H9 (cell line): ENCODE results near the gene NFATC1. TPM values are rescaled to one million over a fixed set of nuclear protein-coding genes. Genes with fewer than 3 reads are reported as not detected.

Experiments
- DNase-seq: peaks from one replicate; pipeline ENCODE4 v3.0.0-alpha.2; 2017
- H2AFZ ChIP-seq: one replicate; pipeline ENCODE4 v1.6.1; 2013; ENCODE audit warnings: mild to moderate bottlenecking, low read length, control low read depth, moderate library complexity
- H2AK5ac ChIP-seq: 2 replicates; pipeline ENCODE4 v1.6.1; 2013; ENCODE audit warnings: low read length, control low read depth, mixed read lengths; ENCODE audit not compliant: insufficient read length
- H2BK120ac ChIP-seq: one replicate; pipeline ENCODE4 v1.6.1; 2013; ENCODE audit warnings: low read depth, mild to moderate bottlenecking, low read length, control low read depth, inconsistent platforms; ENCODE audit not compliant: poor library complexity, severe bottlenecking
- H2BK12ac ChIP-seq: 2 replicates; pipeline ENCODE4 v1.6.1; 2013; ENCODE audit warnings: low read length, control low read depth, mixed read lengths, low read depth; ENCODE audit not compliant: insufficient read length
- H2BK15ac ChIP-seq: 2 replicates; pipeline ENCODE4 v1.6.1; 2013; ENCODE audit warnings: low read depth, low read length, control low read depth
- H2BK20ac ChIP-seq: one replicate; pipeline ENCODE4 v1.6.1; 2013; ENCODE audit warnings: low read depth, mild to moderate bottlenecking, low read length, control low read depth, inconsistent platforms; ENCODE audit not compliant: poor library complexity, severe bottlenecking
- H2BK5ac ChIP-seq: 2 replicates; pipeline ENCODE4 v1.6.1; 2013; ENCODE audit warnings: low read length, control low read depth, mixed read lengths; ENCODE audit not compliant: insufficient read length
- H3K14ac ChIP-seq: 2 replicates; pipeline ENCODE4 v1.6.1; 2013; ENCODE audit warnings: low read length, control low read depth; ENCODE audit not compliant: insufficient read depth
- H3K18ac ChIP-seq: 2 replicates; pipeline ENCODE4 v1.6.1; 2013; ENCODE audit warnings: low read depth, mild to moderate bottlenecking, mixed read lengths, low read length, control low read depth; ENCODE audit not compliant: insufficient read length
- H3K23ac ChIP-seq: 2 replicates; pipeline ENCODE4 v1.6.1; 2013; ENCODE audit warnings: low read length, control low read depth, mixed read lengths, low read depth; ENCODE audit not compliant: insufficient read length
- H3K23me2 ChIP-seq: 2 replicates; pipeline ENCODE4 v1.6.1; 2013; ENCODE audit warnings: low read depth, mild to moderate bottlenecking, mixed read lengths, low read length, control low read depth; ENCODE audit not compliant: insufficient read length, poor library complexity, severe bottlenecking
- H3K27ac ChIP-seq: 2 replicates; pipeline ENCODE4 v1.5.1; 2013; ENCODE audit warnings: low read length, control low read depth, mixed read lengths, low read depth; ENCODE audit not compliant: insufficient read length
- H3K27me3 ChIP-seq: 2 replicates; pipeline ENCODE4 v1.6.1; 2013; ENCODE audit warnings: low read length, control low read depth, inconsistent platforms; ENCODE audit not compliant: insufficient read depth
- H3K4ac ChIP-seq: 2 replicates; pipeline ENCODE4 v1.6.1; 2013; ENCODE audit warnings: low read depth, mild to moderate bottlenecking, control low read depth, inconsistent platforms, low read length, moderate library complexity
- H3K4me1 ChIP-seq: 2 replicates; pipeline ENCODE4 v1.6.1; 2013; ENCODE audit warnings: low read length, control low read depth, inconsistent platforms; ENCODE audit not compliant: insufficient read depth
- H3K4me2 ChIP-seq: 2 replicates; pipeline ENCODE4 v1.6.1; 2013; ENCODE audit warnings: low read length, control low read depth, mixed read lengths; ENCODE audit not compliant: insufficient read length, insufficient read depth
- H3K56ac ChIP-seq: 2 replicates; pipeline ENCODE4 v1.6.1; 2013; ENCODE audit warnings: low read depth, mild to moderate bottlenecking, mixed read lengths, low read length, control low read depth; ENCODE audit not compliant: insufficient read length
- H3K79me1 ChIP-seq: 2 replicates; pipeline ENCODE4 v1.6.1; 2013; ENCODE audit warnings: low read depth, mild to moderate bottlenecking, moderate library complexity, low read length, control low read depth, inconsistent platforms; ENCODE audit not compliant: insufficient read depth, poor library complexity, severe bottlenecking
- H3K79me2 ChIP-seq: 2 replicates; pipeline ENCODE4 v1.6.1; 2013; ENCODE audit warnings: low read length, control low read depth, inconsistent platforms; ENCODE audit not compliant: insufficient read depth
- H3K9ac ChIP-seq: 2 replicates; pipeline ENCODE4 v1.6.1; 2013; ENCODE audit warnings: low read length, control low read depth, mixed read lengths; ENCODE audit not compliant: insufficient read length; ENCODE audit errors: extremely low read depth
- H3K9me3 ChIP-seq: one replicate; pipeline ENCODE4 v1.6.1; 2013; ENCODE audit warnings: low read depth, low read length, inconsistent platforms; ENCODE audit not compliant: control insufficient read depth
- H3T11ph ChIP-seq: one replicate; pipeline ENCODE4 v1.6.1; 2013; ENCODE audit warnings: mild to moderate bottlenecking, low read length, control low read depth, inconsistent platforms
- H4K20me1 ChIP-seq: one replicate; pipeline ENCODE4 v1.6.1; 2013; ENCODE audit not compliant: control insufficient read depth, insufficient read length, insufficient read depth
- H4K5ac ChIP-seq: 2 replicates; pipeline ENCODE4 v1.6.1; 2013; ENCODE audit warnings: low read depth, mild to moderate bottlenecking, mixed read lengths, low read length, control low read depth; ENCODE audit not compliant: insufficient read length
- H4K8ac ChIP-seq: replicated peaks from 2 replicates; pipeline ENCODE4 v1.6.1; 2013; ENCODE audit warnings: low read length, control low read depth, mixed read lengths, low read depth; ENCODE audit not compliant: insufficient read length
- H4K91ac ChIP-seq: 2 replicates; pipeline ENCODE4 v1.6.1; 2013; ENCODE audit warnings: low read depth, mild to moderate bottlenecking, moderate library complexity, mixed read lengths, low read length, control low read depth; ENCODE audit not compliant: insufficient read length
- H3K27ac Mint-ChIP-seq, 3 experiments: 2 replicates in 2 of 3; 3 replicates in 1 of 3; pipeline ENCODE4 v1.8.0; 2020 to 2021; ENCODE audit warnings: mixed read lengths in 3 of 3, mild to moderate bottlenecking in 1 of 3, moderate library complexity in 1 of 3
- H3K27me3 Mint-ChIP-seq: 2 replicates; pipeline ENCODE4 v1.8.0; 2021; ENCODE audit warnings: low read depth, mild to moderate bottlenecking, moderate library complexity, mixed read lengths
- H3K36me3 Mint-ChIP-seq, 3 experiments: 2 replicates in 2 of 3; 3 replicates in 1 of 3; pipeline ENCODE4 v1.8.0; 2020 to 2021; ENCODE audit warnings: low read depth in 3 of 3, mixed read lengths in 3 of 3; ENCODE audit not compliant: insufficient read depth in 1 of 3
- H3K4me1 Mint-ChIP-seq, 2 experiments: 2 replicates each; pipeline ENCODE4 v1.8.0; 2020; ENCODE audit warnings: mixed read lengths in 2 of 2
- H3K4me3 Mint-ChIP-seq, 2 experiments: 2 replicates in 1 of 2; 3 replicates in 1 of 2; pipeline ENCODE4 v1.8.0; 2020 to 2021; ENCODE audit warnings: mild to moderate bottlenecking in 2 of 2, mixed read lengths in 2 of 2, moderate library complexity in 1 of 2
- H3K9me3 Mint-ChIP-seq, 2 experiments: 2 replicates in 1 of 2; 3 replicates in 1 of 2; pipeline ENCODE4 v1.8.0; 2020; ENCODE audit warnings: mild to moderate bottlenecking in 2 of 2, mixed read lengths in 2 of 2, moderate library complexity in 1 of 2
- WGBS: extraction: QIAGEN DNeasy Blood & Tissue Kit; methylation state at CpG from one replicate; pipeline ENCODE4 v1.1.7; 2013; ENCODE audit warnings: missing lambda C conversion rate, low lambda C conversion rate, mixed read lengths; ENCODE audit not compliant: insufficient read length; ENCODE audit errors: extremely low coverage; 5-methylcytosine and 5-hydroxymethylcytosine counted together
- total RNA-seq: library from RNA; stranded (reverse); gene quantifications from 2 replicates; pipeline ENCODE4 v1.2.1, GENCODE V29; 2021
- TF ChIP-seq, protein P1 (sequence below): fragments of 200-600 bp; sonication (generic); conservative IDR thresholded peaks from 3 replicates; pipeline ENCODE4 v1.8.0; 2021; ENCODE audit warnings: antibody characterized with exemption, mild to moderate bottlenecking

NFATC1 gene
- total RNA-seq, 1 experiment from 2014 or later = 5.5 TPM

DNA sequence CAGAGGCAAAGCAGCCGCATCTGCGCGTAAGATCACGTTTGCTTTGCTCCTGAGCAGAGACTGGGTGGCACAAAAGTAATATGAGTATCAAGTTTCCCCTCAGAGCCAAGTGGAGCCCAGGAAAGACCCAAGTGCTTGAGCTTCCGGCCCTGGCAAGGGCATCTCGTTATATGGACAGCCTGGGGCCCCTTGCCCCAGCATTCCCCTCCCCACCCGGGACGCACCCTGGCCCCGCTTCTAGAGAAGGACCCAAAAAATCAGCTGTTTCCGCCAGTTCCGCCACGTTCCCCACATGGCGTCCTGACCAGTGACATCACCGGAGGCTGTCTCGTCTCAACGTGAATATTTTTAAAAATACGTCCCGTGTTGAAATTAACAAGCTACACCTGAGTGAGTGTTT lies 135.1 kb downstream of the NFATC1 start:
- H2BK20ac ChIP-seq = no peak overlapping the region
- no peak overlapping the region for H3K27ac ChIP-seq
- Mint-ChIP-seq H3K4me3 (no peak overlapping the region), H3K9me3 (no peaks in the 10 kb centered on the region), H3K27me3 (peaks cover 41% of the 10 kb centered on the region), H3K4me1 (peaks cover 2 to 9% of the 10 kb centered on the region in 2 experiments), H3K27ac (no peak overlapping the region), H3K36me3 (no peaks in the 10 kb centered on the region)
- no peak overlapping the region for H4K5ac ChIP-seq
- no peak overlapping the region for H3K18ac ChIP-seq
- TF ChIP-seq, protein P1, sequence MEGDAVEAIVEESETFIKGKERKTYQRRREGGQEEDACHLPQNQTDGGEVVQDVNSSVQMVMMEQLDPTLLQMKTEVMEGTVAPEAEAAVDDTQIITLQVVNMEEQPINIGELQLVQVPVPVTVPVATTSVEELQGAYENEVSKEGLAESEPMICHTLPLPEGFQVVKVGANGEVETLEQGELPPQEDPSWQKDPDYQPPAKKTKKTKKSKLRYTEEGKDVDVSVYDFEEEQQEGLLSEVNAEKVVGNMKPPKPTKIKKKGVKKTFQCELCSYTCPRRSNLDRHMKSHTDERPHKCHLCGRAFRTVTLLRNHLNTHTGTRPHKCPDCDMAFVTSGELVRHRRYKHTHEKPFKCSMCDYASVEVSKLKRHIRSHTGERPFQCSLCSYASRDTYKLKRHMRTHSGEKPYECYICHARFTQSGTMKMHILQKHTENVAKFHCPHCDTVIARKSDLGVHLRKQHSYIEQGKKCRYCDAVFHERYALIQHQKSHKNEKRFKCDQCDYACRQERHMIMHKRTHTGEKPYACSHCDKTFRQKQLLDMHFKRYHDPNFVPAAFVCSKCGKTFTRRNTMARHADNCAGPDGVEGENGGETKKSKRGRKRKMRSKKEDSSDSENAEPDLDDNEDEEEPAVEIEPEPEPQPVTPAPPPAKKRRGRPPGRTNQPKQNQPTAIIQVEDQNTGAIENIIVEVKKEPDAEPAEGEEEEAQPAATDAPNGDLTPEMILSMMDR = no peak
- no peak overlapping the region for H4K91ac ChIP-seq
- H3K79me1 ChIP-seq = no peaks in the 10 kb centered on the region
- no peak overlapping the region for H2BK120ac ChIP-seq
- no peak overlapping the region for H3K56ac ChIP-seq
- no peak overlapping the region for H3K23ac ChIP-seq
- H4K20me1 ChIP-seq = no peaks in the 10 kb centered on the region
- H3K23me2 ChIP-seq = no peaks in the 10 kb centered on the region
- H3K79me2 ChIP-seq = no peaks in the 10 kb centered on the region
- H2BK12ac ChIP-seq = no peak overlapping the region
- H3K4me1 ChIP-seq = no peaks in the 10 kb centered on the region
- H3K14ac ChIP-seq = no peak overlapping the region
- WGBS = no CpG with 5 or more reads among the region's 18 CpGs
- no peak overlapping the region for H2BK15ac ChIP-seq
- H3T11ph ChIP-seq = no peak overlapping the region
- H3K9ac ChIP-seq = no peak overlapping the region
- no peak overlapping the region for H4K8ac ChIP-seq
- H2BK5ac ChIP-seq = no peak overlapping the region
- H3K9me3 ChIP-seq = no peaks in the 10 kb centered on the region
- no peak overlapping the region for H2AK5ac ChIP-seq
- H3K4ac ChIP-seq = no peak overlapping the region
- H2AFZ ChIP-seq = no peak overlapping the region
- no peak overlapping the region for H3K4me2 ChIP-seq
- no peaks in the 10 kb centered on the region for H3K27me3 ChIP-seq
- no peak for DNase-seq
